K562 (cell line): ENCODE results near the gene TSPOAP1. TPM values are rescaled to one million over a fixed set of nuclear protein-coding genes. Genes with fewer than 3 reads are reported as not detected.
A peak's percentile ranks its signal among the peaks of the same experiment; 100 is the strongest.

Experiments used
- BRCA1 ChIP-seq, 2 experiments: fragments of 450-650 bp in 1 of 2; sonication (generic) in 1 of 2; formaldehyde crosslinking in 1 of 2; IDR thresholded peaks; 2 replicates each; pipeline versions ENCODE4 v1.5.0 to v1.6.1; 2017 to 2020; ENCODE audit warnings: mild to moderate bottlenecking in 1 of 2, missing genetic modification reagents in 1 of 2
- CCAR2 ChIP-seq: fragments of 200-400 bp; formaldehyde crosslinking; IDR thresholded peaks from 2 replicates; pipeline ENCODE4 v1.6.1; 2017; ENCODE audit warnings: mild to moderate bottlenecking, low read depth, low read length
- CTBP1 ChIP-seq: fragments of 450-650 bp; IDR thresholded peaks from 2 replicates; pipeline ENCODE4 v1.6.1; 2016; ENCODE audit warnings: borderline replicate concordance
- DIDO1 ChIP-seq: fragments of 450-650 bp; IDR thresholded peaks from 2 replicates; pipeline ENCODE4 v1.6.1; 2016; ENCODE audit warnings: low read depth, missing biosample characterization, missing genetic modification characterization
- EP400 ChIP-seq: fragments of 450-650 bp; IDR thresholded peaks from 2 replicates; pipeline ENCODE4 v1.6.1; 2017; ENCODE audit warnings: antibody characterized with exemption, mild to moderate bottlenecking, moderate library complexity
- ETV6 ChIP-seq, 3 experiments: fragments of 150-350 bp in 1 of 3; sonication (generic) in 1 of 3; formaldehyde crosslinking in 1 of 3; IDR thresholded peaks; 2 replicates each; pipeline versions ENCODE4 v1.6.1 to v1.8.0; 2014 to 2022; ENCODE audit warnings: borderline replicate concordance in 2 of 3, low read depth in 2 of 3, antibody characterized with exemption in 1 of 3, low read length in 1 of 3, mild to moderate bottlenecking in 1 of 3, missing genetic modification reagents in 1 of 3
- FIP1L1 ChIP-seq: fragments of 200-400 bp; formaldehyde crosslinking; IDR thresholded peaks from 2 replicates; pipeline ENCODE4 v1.6.1; 2018; ENCODE audit warnings: mild to moderate bottlenecking, low read depth, low read length; ENCODE audit not compliant: poor library complexity, severe bottlenecking
- FOXK1 ChIP-seq: sonication (generic); formaldehyde crosslinking; IDR thresholded peaks from 2 replicates; pipeline ENCODE4 v1.8.0; 2022; ENCODE audit warnings: missing genetic modification reagents, mild to moderate bottlenecking, borderline replicate concordance
- FOXM1 ChIP-seq, 2 experiments: fragments of 450-650 bp in 1 of 2; sonication (generic) in 1 of 2; formaldehyde crosslinking in 1 of 2; IDR thresholded peaks; 2 replicates each; pipeline versions ENCODE4 v1.6.1 to v1.9.0; 2017 to 2022; ENCODE audit warnings: low read depth in 2 of 2, mild to moderate bottlenecking in 2 of 2, missing genetic modification reagents in 1 of 2, moderate library complexity in 1 of 2
- KLF13 ChIP-seq: fragments of 450-650 bp; IDR thresholded peaks from 2 replicates; pipeline ENCODE4 v1.6.1; 2016; ENCODE audit warnings: missing genetic modification characterization, low read depth, mild to moderate bottlenecking, missing compliant biosample characterization, moderate library complexity, borderline replicate concordance
- MYBL2 ChIP-seq, 2 experiments: fragments of 450-650 bp in 1 of 2; sonication (generic) in 1 of 2; formaldehyde crosslinking in 1 of 2; IDR thresholded peaks; 2 replicates each; pipeline versions ENCODE4 v1.6.1 to v1.8.1; 2017 to 2022; ENCODE audit warnings: borderline replicate concordance in 1 of 2, inconsistent platforms in 1 of 2, low read depth in 1 of 2, mild to moderate bottlenecking in 1 of 2, missing genetic modification reagents in 1 of 2, moderate library complexity in 1 of 2
- PRMT5 ChIP-seq: sonication (generic); formaldehyde crosslinking; IDR thresholded peaks from 2 replicates; pipeline ENCODE4 v1.5.0; 2020; ENCODE audit warnings: missing genetic modification reagents
- RAD21 ChIP-seq, 2 experiments: fragments of 250-450 bp in 1 of 2; fragments of 450-650 bp in 1 of 2; sonication (Bioruptor Pico) in 1 of 2; formaldehyde crosslinking in 1 of 2; IDR thresholded peaks in 1 of 2; conservative IDR thresholded peaks in 1 of 2; 2 replicates each; pipeline versions ENCODE4 v1.4.0 to v1.8.0; 2020 to 2022; ENCODE audit warnings: mild to moderate bottlenecking in 2 of 2, moderate library complexity in 1 of 2
- SMARCB1 ChIP-seq: IDR thresholded peaks from 2 replicates; pipeline ENCODE4 v1.6.1; 2011; ENCODE audit warnings: improper control_type of control experiment, low read depth; ENCODE audit not compliant: insufficient read length
- TSC22D4 ChIP-seq: fragments of 450-650 bp; IDR thresholded peaks from 2 replicates; pipeline ENCODE4 v1.6.1; 2016; ENCODE audit warnings: missing genetic modification characterization, missing biosample characterization, control low read depth
- ZC3H8 ChIP-seq: fragments of 450-650 bp; IDR thresholded peaks from 2 replicates; pipeline ENCODE4 v1.6.1; 2017
- ZNF143 ChIP-seq: sonication (generic); formaldehyde crosslinking; IDR thresholded peaks from 2 replicates; pipeline ENCODE4 v1.9.0; 2022; ENCODE audit warnings: mild to moderate bottlenecking, missing genetic modification reagents
- ZNF184 ChIP-seq: sonication (generic); formaldehyde crosslinking; IDR thresholded peaks from 2 replicates; pipeline ENCODE4 v1.5.0; 2020; ENCODE audit warnings: missing genetic modification reagents
- ZNF668 ChIP-seq: fragments of 250-450 bp; sonication (Bioruptor Pico); IDR thresholded peaks from 2 replicates; pipeline ENCODE4 v1.8.0; 2022; ENCODE audit warnings: mild to moderate bottlenecking, inconsistent platforms
- polyA plus RNA-seq, 8 experiments: library from polyadenylated mRNA; depleted of rRNA in 4 of 8; stranded (reverse) in 5 of 8; unstranded in 3 of 8; fragments of >200 nt; fragmentation: Nextera tagmentation in 2 of 8; fragmentation: Illumina TruSeq in 1 of 8; extraction: Ambion mirVana in 2 of 8; extraction: Trizol in 1 of 8; gene quantifications; 2 replicates each; pipeline versions ENCODE4 v1.2.1 to v1.2.3, GENCODE V29; 2011 to 2014; ENCODE audit warnings: inconsistent platforms in 1 of 8, missing spikeins in 1 of 8
- total RNA-seq, 7 experiments: library from RNA; depleted of rRNA in 6 of 7; stranded (reverse); fragments of >200 nt in 6 of 7; fragmentation: Illumina TruSeq in 2 of 7; extraction: Trizol in 2 of 7; gene quantifications; 2 replicates each; pipeline versions ENCODE4 v1.2.1 to v1.2.3, GENCODE V29; 2011 to 2021; ENCODE audit warnings: low replicate concordance in 1 of 7
- TF ChIP-seq, protein P1 (sequence below): fragments of 250-450 bp; sonication (Bioruptor Pico); IDR thresholded peaks from 2 replicates; pipeline ENCODE4 v1.5.0; 2021
- TF ChIP-seq, protein P2 (sequence below): sonication (generic); formaldehyde crosslinking; IDR thresholded peaks from 2 replicates; pipeline ENCODE4 v1.8.0; 2022; ENCODE audit warnings: missing genetic modification reagents, mild to moderate bottlenecking, borderline replicate concordance
- TF ChIP-seq, protein P3 (sequence below), 2 experiments: fragments of 450-650 bp in 1 of 2; sonication (generic) in 1 of 2; formaldehyde crosslinking in 1 of 2; IDR thresholded peaks in 1 of 2; conservative IDR thresholded peaks in 1 of 2; 2 replicates each; pipeline versions ENCODE4 v1.6.1 to v1.8.1; 2016 to 2023; ENCODE audit warnings: mild to moderate bottlenecking in 2 of 2, moderate library complexity in 2 of 2, inconsistent platforms in 1 of 2, missing genetic modification reagents in 1 of 2

TSPOAP1 gene
- total and polyA plus RNA-seq, 9 of the 15 experiments (the other 6 are each of a cell fraction or from before 2014, with no cell fraction given): 0.87 to 3.9 (median 1.8) TPM; not detected in 2

DNA sequence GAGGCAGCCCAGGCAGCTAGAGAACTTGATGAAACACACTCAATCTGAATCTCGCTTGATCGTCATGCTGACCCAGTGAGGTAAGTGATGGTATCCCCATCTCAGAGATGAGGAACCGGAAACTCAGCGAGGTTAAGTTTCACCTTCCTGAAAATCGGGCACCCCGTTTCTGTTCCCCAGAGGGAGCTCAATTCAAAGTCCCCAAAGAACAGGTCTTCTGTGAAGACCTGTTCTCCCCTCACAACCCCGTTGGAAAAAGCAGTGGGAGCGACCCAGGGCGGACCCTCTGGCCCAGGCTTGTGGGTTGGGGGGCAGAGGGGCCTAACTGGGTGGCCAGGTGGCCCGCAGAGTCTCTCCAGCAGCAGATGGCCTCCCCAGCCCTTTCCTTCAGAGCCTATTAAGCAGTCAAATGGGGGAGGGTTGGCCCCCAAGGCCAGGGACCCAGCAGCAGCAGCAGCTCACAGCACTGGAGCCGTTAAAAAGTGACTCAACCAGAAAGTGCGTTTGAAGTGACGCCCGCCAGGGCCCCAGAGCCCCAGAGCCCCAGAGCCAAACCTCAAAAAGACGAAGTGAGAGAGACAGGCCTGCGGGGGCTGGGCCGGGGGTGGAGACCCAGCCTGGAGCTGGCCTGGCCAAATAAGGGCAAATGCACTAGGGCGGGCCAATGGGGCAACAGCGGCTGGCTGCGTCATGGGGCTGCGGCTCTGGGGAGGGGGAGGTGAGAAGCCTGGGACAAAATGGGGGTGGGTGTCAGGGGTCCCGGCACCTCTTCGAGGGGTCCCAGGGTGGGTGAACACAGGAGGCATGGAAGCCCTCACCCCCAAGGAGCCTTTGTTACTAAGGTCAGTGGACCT lies 9.2 kb upstream of the TSPOAP1 start (continued):
- TF ChIP-seq EP400: peak; percentile 74
- TF ChIP-seq ZNF143: no peak
- peak; percentile 3 to 6; a peak in 3 of 4 replicates for TF ChIP-seq RAD21 (CRISPR knock-in tag; conservative IDR thresholded peaks at IDR 0.05 in 1 of 2, IDR thresholded peaks at IDR 0.05 in 1 of 2)
- no peak for TF ChIP-seq ZC3H8
- TF ChIP-seq ZNF184 (CRISPR knock-in tag): no peak
- TF ChIP-seq PRMT5 (CRISPR knock-in tag): no peak
- TF ChIP-seq, protein P1, sequence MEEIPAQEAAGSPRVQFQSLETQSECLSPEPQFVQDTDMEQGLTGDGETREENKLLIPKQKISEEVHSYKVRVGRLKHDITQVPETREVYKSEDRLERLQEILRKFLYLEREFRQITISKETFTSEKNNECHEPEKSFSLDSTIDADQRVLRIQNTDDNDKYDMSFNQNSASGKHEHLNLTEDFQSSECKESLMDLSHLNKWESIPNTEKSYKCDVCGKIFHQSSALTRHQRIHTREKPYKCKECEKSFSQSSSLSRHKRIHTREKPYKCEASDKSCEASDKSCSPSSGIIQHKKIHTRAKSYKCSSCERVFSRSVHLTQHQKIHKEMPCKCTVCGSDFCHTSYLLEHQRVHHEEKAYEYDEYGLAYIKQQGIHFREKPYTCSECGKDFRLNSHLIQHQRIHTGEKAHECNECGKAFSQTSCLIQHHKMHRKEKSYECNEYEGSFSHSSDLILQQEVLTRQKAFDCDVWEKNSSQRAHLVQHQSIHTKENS: no peak
- TF ChIP-seq BRCA1 (IDR thresholded peaks at IDR 0.05): no peak
- no peak for TF ChIP-seq BRCA1 (CRISPR knock-in tag; IDR thresholded peaks at IDR 0.05)
- TF ChIP-seq TSC22D4 (tag): no peak
- TF ChIP-seq FIP1L1: no peak
- peak; percentile 84 for TF ChIP-seq MYBL2 (IDR thresholded peaks at IDR 0.05; ENCODE audit: low read depth)
- TF ChIP-seq MYBL2 (CRISPR knock-in tag; IDR thresholded peaks at IDR 0.05; ENCODE audit: borderline replicate concordance): no peak
- TF ChIP-seq CTBP1: no peak
- TF ChIP-seq ZNF668: no peak
- TF ChIP-seq, protein P2, sequence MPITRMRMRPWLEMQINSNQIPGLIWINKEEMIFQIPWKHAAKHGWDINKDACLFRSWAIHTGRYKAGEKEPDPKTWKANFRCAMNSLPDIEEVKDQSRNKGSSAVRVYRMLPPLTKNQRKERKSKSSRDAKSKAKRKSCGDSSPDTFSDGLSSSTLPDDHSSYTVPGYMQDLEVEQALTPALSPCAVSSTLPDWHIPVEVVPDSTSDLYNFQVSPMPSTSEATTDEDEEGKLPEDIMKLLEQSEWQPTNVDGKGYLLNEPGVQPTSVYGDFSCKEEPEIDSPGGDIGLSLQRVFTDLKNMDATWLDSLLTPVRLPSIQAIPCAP (CRISPR knock-in tag): no peak
- TF ChIP-seq KLF13 (tag): no peak
- TF ChIP-seq, protein P3, sequence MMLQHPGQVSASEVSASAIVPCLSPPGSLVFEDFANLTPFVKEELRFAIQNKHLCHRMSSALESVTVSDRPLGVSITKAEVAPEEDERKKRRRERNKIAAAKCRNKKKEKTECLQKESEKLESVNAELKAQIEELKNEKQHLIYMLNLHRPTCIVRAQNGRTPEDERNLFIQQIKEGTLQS (IDR thresholded peaks at IDR 0.05): peak; percentile 83
- TF ChIP-seq, protein P3 (CRISPR knock-in tag; conservative IDR thresholded peaks at IDR 0.05): 0 out of 2 replicates have a peak, but pooled peaks have one; percentile 48
- peak; percentile 87; the same call in 1 of the 2 replicates for TF ChIP-seq FOXK1
- no peak for TF ChIP-seq CCAR2
- no peak for TF ChIP-seq SMARCB1
- no peak for TF ChIP-seq DIDO1 (tag)
- TF ChIP-seq FOXM1 (IDR thresholded peaks at IDR 0.05; ENCODE audit: low read depth): peak; percentile 53
- TF ChIP-seq FOXM1 (CRISPR knock-in tag; IDR thresholded peaks at IDR 0.05; ENCODE audit: low read depth): no peak
- TF ChIP-seq ETV6 (IDR thresholded peaks at IDR 0.05; ENCODE audit: borderline replicate concordance in 1 of 2, low read depth in 2 of 2, low read length in 1 of 2): peak; percentile 19 to 71; a peak in 3 of 4 replicates
- peak; percentile 44; the same call in 1 of the 2 replicates for TF ChIP-seq ETV6 (CRISPR knock-in tag; IDR thresholded peaks at IDR 0.05; ENCODE audit: borderline replicate concordance)
